GM12874 (cell line): ENCODE measurements around the gene PHTF1.

Experiments
- CTCF ChIP-seq: IDR thresholded peaks from 2 replicates; pipeline ENCODE4 v1.5.1; 2011; ENCODE audit warnings: low read depth, mild to moderate bottlenecking, control low read depth, low read length, moderate library complexity; ENCODE audit not compliant: insufficient read depth

PHTF1 gene

GRCh38 chr1:113701429-113701828 lies 57.9 kb downstream of the PHTF1 start:
- no peak for TF ChIP-seq CTCF

- no peak for TF ChIP-seq CTCF
These were observed 64.4 kb downstream of the PHTF1 start for GRCh38 chr1:113694910-113695309.

- no peak for TF ChIP-seq CTCF
These were observed 66.4 kb downstream of the PHTF1 start for GRCh38 chr1:113692824-113693431.

GRCh38 chr1:113692342-113692741 lies 66.9 kb downstream of the PHTF1 start:
- TF ChIP-seq CTCF: no peak

- TF ChIP-seq CTCF: no peak
These were observed 68.1 kb downstream of the PHTF1 start for GRCh38 chr1:113691184-113691583.

GRCh38 chr1:113686891-113687618 lies 72.2 kb downstream of the PHTF1 start:
- TF ChIP-seq CTCF: no peak

GRCh38 chr1:113684153-113684541 lies 75.1 kb downstream of the PHTF1 start:
- TF ChIP-seq CTCF: no peak
